Mucosa of stomach (tissue), 1 donor: ENCODE data around the gene PHF12.

ENCODE experiments used
- H3K27me3 ChIP-seq: one replicate; pipeline ENCODE4 v1.7.0; 2013; ENCODE audit warnings: mild to moderate bottlenecking, low read length; ENCODE audit not compliant: control insufficient read depth, insufficient read depth
- H3K36me3 ChIP-seq: one replicate; pipeline ENCODE4 v1.7.0; 2013; ENCODE audit warnings: low read length; ENCODE audit not compliant: control insufficient read depth, insufficient read depth
- H3K4me1 ChIP-seq: one replicate; pipeline ENCODE4 v1.7.0; 2013; ENCODE audit warnings: mild to moderate bottlenecking, low read length; ENCODE audit not compliant: control insufficient read depth, insufficient read depth
- H3K4me3 ChIP-seq: one replicate; pipeline ENCODE4 v1.7.0; 2013; ENCODE audit warnings: low read length
- H3K9ac ChIP-seq: one replicate; pipeline ENCODE4 v1.7.0; 2013; ENCODE audit warnings: mild to moderate bottlenecking, low read length, moderate library complexity
- H3K9me3 ChIP-seq: one replicate; pipeline ENCODE4 v1.7.0; 2013; ENCODE audit warnings: mild to moderate bottlenecking, low read length, moderate library complexity; ENCODE audit not compliant: control insufficient read depth
- donor health status: Pancreatic carcinoma.

Gene PHF12

GRCh38 chr17:28972437-28972836 lies 21.1 kb upstream of the PHF12 start:
- Histone ChIP-seq H3K27me3 (no peaks in the 10 kb centered on the region), H3K4me3 (no peak overlapping the region), H3K9ac (no peak overlapping the region), H3K36me3 (no peaks in the 10 kb centered on the region), H3K9me3 (no peaks in the 10 kb centered on the region), H3K4me1 (peaks cover 6% of the 10 kb centered on the region)

GRCh38 chr17:28970879-28971278 lies 19.6 kb upstream of the PHF12 start:
- Histone ChIP-seq H3K36me3 (no peaks in the 10 kb centered on the region), H3K9me3 (no peaks in the 10 kb centered on the region), H3K9ac (no peak overlapping the region), H3K4me1 (peaks cover 6% of the 10 kb centered on the region), H3K27me3 (no peaks in the 10 kb centered on the region), H3K4me3 (no peak overlapping the region)

- H3K9ac ChIP-seq, result no peak overlapping the region
- H3K27me3 ChIP-seq, result no peaks in the 10 kb centered on the region
- H3K4me1 ChIP-seq, result peaks cover 6% of the 10 kb centered on the region
- H3K9me3 ChIP-seq, result no peaks in the 10 kb centered on the region
- H3K4me3 ChIP-seq, result no peak overlapping the region
- H3K36me3 ChIP-seq, result no peaks in the 10 kb centered on the region
Observed at GRCh38 chr17:28969706-28970393, 18.5 kb upstream of the PHF12 start.

DNA sequence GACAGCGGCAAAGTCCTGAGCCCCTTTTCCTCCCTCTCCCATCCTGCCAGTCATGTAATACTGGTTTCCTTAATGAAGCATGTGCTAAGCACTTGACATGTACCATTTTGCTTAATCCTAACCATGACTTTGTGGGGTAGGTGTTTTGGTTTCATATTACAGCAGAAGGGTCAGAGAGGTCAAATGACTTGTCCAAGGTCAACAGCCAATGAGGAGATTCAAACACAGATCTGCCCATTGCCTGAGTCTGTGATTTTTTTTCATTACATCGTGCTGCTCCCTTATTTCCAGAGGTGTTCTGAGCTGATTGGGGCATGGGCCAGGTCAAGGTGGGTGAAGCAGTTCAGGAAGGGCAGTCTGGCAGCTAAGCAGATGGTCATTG lies 17.6 kb upstream of the PHF12 start:
- Histone ChIP-seq H3K9ac (no peak overlapping the region), H3K36me3 (no peaks in the 10 kb centered on the region), H3K4me1 (peaks cover 6% of the 10 kb centered on the region), H3K4me3 (no peak overlapping the region), H3K27me3 (peaks cover 6% of the 10 kb centered on the region), H3K9me3 (no peaks in the 10 kb centered on the region)

GRCh38 chr17:28968231-28968913 lies 17.1 kb upstream of the PHF12 start:
- H3K36me3 ChIP-seq, result no peaks in the 10 kb centered on the region
- H3K9ac ChIP-seq, result no peak overlapping the region
- peaks cover 11% of the 10 kb centered on the region for H3K27me3 ChIP-seq
- H3K4me3 ChIP-seq, result no peak overlapping the region
- peaks cover 6% of the 10 kb centered on the region for H3K4me1 ChIP-seq
- no peaks in the 10 kb centered on the region for H3K9me3 ChIP-seq

GRCh38 chr17:28967221-28968135 lies 16.2 kb upstream of the PHF12 start:
- Histone ChIP-seq H3K9ac (no peak overlapping the region), H3K9me3 (no peaks in the 10 kb centered on the region), H3K27me3 (peaks cover 14% of the 10 kb centered on the region), H3K36me3 (no peaks in the 10 kb centered on the region), H3K4me1 (peaks cover 6% of the 10 kb centered on the region), H3K4me3 (no peak overlapping the region)

DNA sequence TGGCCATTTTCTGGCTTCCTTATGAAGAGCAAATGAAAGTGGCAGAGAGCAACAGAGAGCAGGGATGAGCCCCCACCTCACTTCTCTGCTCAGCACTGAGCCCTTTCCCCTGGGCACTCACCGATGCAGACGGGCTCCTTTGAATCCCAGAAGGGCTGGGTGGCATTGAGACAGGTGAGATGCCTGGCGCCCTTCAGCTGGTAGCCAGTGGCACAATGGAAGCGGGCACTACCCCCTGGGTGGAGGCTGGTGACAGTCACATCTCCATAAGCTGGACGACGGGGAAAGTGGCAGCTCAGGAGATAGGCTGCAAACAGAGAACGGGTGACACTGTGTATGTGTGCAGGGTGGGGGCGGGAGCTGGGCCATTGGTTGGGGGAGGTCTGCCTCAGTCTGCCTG lies 12.5 kb upstream of the PHF12 start:
- Histone ChIP-seq H3K4me3 (no peak overlapping the region), H3K27me3 (peaks cover 21% of the 10 kb centered on the region), H3K9me3 (no peaks in the 10 kb centered on the region), H3K9ac (no peak overlapping the region), H3K4me1 (no peaks in the 10 kb centered on the region), H3K36me3 (no peaks in the 10 kb centered on the region)

DNA sequence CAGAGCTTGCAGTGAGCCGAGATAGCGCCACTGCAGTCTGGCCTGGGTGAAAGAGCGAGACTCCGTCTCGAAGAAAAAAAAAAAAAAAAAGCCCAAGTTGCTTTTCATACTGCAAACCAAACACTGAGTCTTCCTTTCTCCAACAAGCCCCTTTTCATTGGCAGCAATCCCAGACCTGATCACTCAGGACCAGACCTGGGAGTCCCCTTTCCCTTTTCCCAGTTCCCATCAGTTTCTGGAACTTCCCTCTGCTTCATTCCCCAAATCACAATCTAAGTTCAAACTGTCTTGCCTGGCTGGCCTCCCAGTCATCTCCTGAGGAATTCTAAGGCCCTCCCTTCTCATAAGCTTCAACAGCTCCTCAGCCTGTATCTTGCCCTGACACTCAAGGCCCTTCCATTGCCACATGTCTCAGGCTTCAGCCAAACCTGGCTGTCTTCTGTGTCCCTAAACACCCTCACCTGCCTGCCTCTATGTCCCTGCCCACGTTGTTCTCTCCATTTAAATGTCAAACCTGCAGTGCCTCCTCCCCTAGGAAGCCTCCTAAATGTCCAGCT lies 11.8 kb upstream of the PHF12 start:
- H3K36me3 ChIP-seq, result no peaks in the 10 kb centered on the region
- H3K27me3 ChIP-seq, result peaks cover 21% of the 10 kb centered on the region
- no peaks in the 10 kb centered on the region for H3K4me1 ChIP-seq
- H3K9ac ChIP-seq, result no peak overlapping the region
- no peak overlapping the region for H3K4me3 ChIP-seq
- no peaks in the 10 kb centered on the region for H3K9me3 ChIP-seq

- H3K27me3 ChIP-seq, result peaks cover 21% of the 10 kb centered on the region
- H3K9ac ChIP-seq, result no peak overlapping the region
- H3K4me3 ChIP-seq, result no peak overlapping the region
- no peaks in the 10 kb centered on the region for H3K36me3 ChIP-seq
- no peaks in the 10 kb centered on the region for H3K9me3 ChIP-seq
- H3K4me1 ChIP-seq, result no peaks in the 10 kb centered on the region
Observed at GRCh38 chr17:28961391-28961790, 10.1 kb upstream of the PHF12 start.

GRCh38 chr17:28960256-28961061 lies 9.1 kb upstream of the PHF12 start:
- peaks cover 21% of the 10 kb centered on the region for H3K27me3 ChIP-seq
- H3K4me1 ChIP-seq, result no peaks in the 10 kb centered on the region
- no peak overlapping the region for H3K4me3 ChIP-seq
- no peak overlapping the region for H3K9ac ChIP-seq
- no peaks in the 10 kb centered on the region for H3K9me3 ChIP-seq
- H3K36me3 ChIP-seq, result no peaks in the 10 kb centered on the region

- no peaks in the 10 kb centered on the region for H3K9me3 ChIP-seq
- no peaks in the 10 kb centered on the region for H3K36me3 ChIP-seq
- H3K9ac ChIP-seq, result no peak overlapping the region
- no peak overlapping the region for H3K4me3 ChIP-seq
- peaks cover 19% of the 10 kb centered on the region for H3K27me3 ChIP-seq
- H3K4me1 ChIP-seq, result no peaks in the 10 kb centered on the region
Observed at GRCh38 chr17:28959471-28959871, 8.2 kb upstream of the PHF12 start.
